Peyer's patch (tissue), 4 donors: Measurements from ENCODE around the gene HDAC4. TPM values are rescaled to one million over a fixed set of nuclear protein-coding genes. Genes with fewer than 3 reads are reported as not detected.

Experiments used
- DNase-seq, 3 donors: peaks; one replicate each; pipeline ENCODE4 v3.0.0-alpha.2; 2017 to 2019
- H3K27ac ChIP-seq, 4 donors: fragments of 200-600 bp; sonication (generic); one replicate each; pipeline ENCODE4 v1.5.1; 2016 to 2019
- H3K27me3 ChIP-seq, 2 donors: fragments of 200-600 bp; sonication (generic); one replicate each; pipeline ENCODE4 v1.5.1; 2019
- H3K36me3 ChIP-seq, 3 donors: fragments of 200-600 bp; sonication (generic); one replicate each; pipeline ENCODE4 v1.5.1; 2016 to 2019
- H3K4me1 ChIP-seq, 4 donors: fragments of 200-600 bp; sonication (generic); one replicate each; pipeline ENCODE4 v1.5.1; 2016 to 2019
- H3K4me3 ChIP-seq, 4 donors: fragments of 200-600 bp; sonication (generic); 1 replicate in 3 of 4; 2 replicates in 1 of 4; pipeline ENCODE4 v1.5.1; 2016 to 2019; ENCODE audit warnings: mild to moderate bottlenecking in 1 of 4
- H3K9me3 ChIP-seq, 4 donors: fragments of 200-600 bp; sonication (generic); one replicate each; pipeline ENCODE4 v1.5.1; 2016 to 2019; ENCODE audit warnings: mild to moderate bottlenecking in 1 of 4
- POLR2A ChIP-seq, 2 donors: fragments of 450-650 bp; IDR thresholded peaks; one replicate each; pipeline ENCODE4 v1.5.1; 2017; ENCODE audit warnings: antibody characterized with exemption in 2 of 2, mild to moderate bottlenecking in 2 of 2, moderate library complexity in 2 of 2
- total RNA-seq, 4 donors: library from RNA; depleted of rRNA; stranded (reverse); fragments of >200 nt; gene quantifications; one replicate each; pipeline ENCODE4 v1.1.0, GENCODE V29; 2016
- TF ChIP-seq, protein P1 (sequence below), 6 experiments: fragments of 450-650 bp in 4 of 6; fragments of 200-600 bp in 2 of 6; sonication (generic) in 1 of 6; IDR thresholded peaks; one replicate each; pipeline ENCODE4 v1.5.1; 2017 to 2019; ENCODE audit warnings: antibody characterized with exemption in 6 of 6, mild to moderate bottlenecking in 3 of 6, moderate library complexity in 1 of 6

The HDAC4 gene
- total RNA-seq, 4 donors from 2014 or later: 28.9 to 198 (median 102) TPM

DNA sequence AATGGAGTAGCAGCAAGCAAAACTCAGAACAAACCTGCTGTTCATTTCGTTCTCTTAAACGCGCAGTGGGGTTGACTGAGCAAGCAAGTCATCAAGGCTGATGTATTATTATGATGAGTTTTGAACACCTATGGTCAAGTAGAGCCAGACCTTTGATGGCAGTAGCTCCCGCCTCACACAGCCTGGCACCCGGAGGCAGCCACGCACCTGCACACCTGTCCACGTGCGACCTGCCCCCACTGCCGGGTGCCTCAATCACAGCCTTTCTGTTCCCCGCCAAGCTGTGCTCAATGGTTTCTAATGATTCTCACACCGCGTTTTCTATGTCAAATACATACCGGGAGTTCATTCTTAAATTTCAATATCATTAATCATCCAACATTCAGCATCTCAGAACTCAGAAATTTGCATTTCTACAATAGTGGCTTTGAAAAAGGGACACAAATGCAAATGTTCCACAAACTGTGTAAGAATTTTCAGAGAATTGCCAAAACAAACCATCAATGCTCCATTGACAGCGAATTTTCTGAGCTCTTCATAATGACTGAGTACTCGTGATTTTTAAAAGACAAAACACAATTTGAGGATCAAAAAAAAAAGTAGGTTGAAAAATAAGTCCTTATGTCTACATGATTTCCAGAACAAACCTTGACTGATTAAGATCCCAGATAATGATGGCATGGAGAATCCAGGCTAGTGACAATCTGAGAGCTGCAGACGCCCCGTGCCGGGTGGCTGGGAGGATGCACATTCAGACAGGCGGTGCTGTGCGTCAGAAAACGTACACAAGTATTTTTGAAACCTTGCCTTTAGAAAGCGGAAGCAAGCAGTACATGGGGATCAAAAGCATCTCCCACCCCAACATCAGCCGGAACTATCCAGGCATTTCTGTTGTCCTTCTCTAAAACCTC lies 56.6 kb downstream of the HDAC4 start:
- Histone ChIP-seq H3K27me3 (no peaks in the 10 kb centered on the region), H3K4me3 (no peak overlapping the region), H3K36me3 (no peaks in the 10 kb centered on the region), H3K27ac (no peak overlapping the region), H3K9me3 (no peaks in the 10 kb centered on the region), H3K4me1 (peaks cover 0 to 17% (median 0%) of the 10 kb centered on the region in 4 donors)
- DNase-seq: no peak
- TF ChIP-seq, protein P1, sequence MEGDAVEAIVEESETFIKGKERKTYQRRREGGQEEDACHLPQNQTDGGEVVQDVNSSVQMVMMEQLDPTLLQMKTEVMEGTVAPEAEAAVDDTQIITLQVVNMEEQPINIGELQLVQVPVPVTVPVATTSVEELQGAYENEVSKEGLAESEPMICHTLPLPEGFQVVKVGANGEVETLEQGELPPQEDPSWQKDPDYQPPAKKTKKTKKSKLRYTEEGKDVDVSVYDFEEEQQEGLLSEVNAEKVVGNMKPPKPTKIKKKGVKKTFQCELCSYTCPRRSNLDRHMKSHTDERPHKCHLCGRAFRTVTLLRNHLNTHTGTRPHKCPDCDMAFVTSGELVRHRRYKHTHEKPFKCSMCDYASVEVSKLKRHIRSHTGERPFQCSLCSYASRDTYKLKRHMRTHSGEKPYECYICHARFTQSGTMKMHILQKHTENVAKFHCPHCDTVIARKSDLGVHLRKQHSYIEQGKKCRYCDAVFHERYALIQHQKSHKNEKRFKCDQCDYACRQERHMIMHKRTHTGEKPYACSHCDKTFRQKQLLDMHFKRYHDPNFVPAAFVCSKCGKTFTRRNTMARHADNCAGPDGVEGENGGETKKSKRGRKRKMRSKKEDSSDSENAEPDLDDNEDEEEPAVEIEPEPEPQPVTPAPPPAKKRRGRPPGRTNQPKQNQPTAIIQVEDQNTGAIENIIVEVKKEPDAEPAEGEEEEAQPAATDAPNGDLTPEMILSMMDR (IDR thresholded peaks at IDR 0.05): no peak
- no peak for TF ChIP-seq POLR2A (IDR thresholded peaks at IDR 0.05)

DNA sequence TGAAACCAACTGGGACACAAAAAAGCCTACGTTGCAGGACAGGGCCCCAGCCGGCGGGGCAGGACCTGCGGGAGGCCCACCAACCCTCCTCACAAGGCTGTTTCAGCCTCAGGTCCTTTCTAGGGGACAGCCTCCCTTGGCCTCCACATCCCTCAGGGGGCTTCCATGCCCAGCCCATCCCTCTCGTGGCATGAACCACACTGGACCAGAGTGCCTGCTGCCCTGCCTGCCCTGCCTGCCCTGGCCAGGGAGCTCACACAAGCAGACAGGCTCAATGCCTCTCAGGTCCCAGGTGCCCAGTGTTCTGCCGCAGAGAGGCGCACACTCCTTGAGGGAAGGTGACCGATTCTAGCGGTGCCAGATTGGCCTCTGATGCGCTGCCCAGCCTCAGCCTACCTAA lies 57.4 kb downstream of the HDAC4 start:
- Histone ChIP-seq H3K4me3 (no peak overlapping the region), H3K9me3 (no peaks in the 10 kb centered on the region), H3K36me3 (no peaks in the 10 kb centered on the region), H3K27ac (no peak overlapping the region), H3K27me3 (no peaks in the 10 kb centered on the region), H3K4me1 (peaks cover 0 to 11% (median 0%) of the 10 kb centered on the region in 4 donors)
- DNase-seq: peak in 1 of 3 donors; percentile 36
- TF ChIP-seq, protein P1 (IDR thresholded peaks at IDR 0.05): no peak
- no peak for TF ChIP-seq POLR2A (IDR thresholded peaks at IDR 0.05)

DNA sequence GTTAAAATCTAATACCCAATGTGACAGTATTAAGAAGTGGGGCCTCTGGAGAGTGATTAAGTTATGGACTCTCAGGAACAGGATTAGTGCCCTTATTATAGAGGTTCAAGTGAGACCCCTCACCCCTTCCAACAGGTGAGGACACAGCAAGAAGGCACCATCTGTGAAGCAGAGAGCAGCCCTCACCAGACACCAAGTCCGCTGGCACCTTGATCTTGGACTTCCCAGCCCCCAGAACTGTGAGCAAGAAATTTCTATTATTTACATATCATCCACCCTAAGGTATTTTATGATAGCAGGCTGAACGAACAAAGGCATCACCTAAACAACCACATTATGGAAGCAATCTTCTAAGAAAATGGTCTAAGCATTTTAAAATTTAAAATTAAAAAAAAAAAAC lies 59.0 kb downstream of the HDAC4 start:
- DNase-seq: no peak

DNA sequence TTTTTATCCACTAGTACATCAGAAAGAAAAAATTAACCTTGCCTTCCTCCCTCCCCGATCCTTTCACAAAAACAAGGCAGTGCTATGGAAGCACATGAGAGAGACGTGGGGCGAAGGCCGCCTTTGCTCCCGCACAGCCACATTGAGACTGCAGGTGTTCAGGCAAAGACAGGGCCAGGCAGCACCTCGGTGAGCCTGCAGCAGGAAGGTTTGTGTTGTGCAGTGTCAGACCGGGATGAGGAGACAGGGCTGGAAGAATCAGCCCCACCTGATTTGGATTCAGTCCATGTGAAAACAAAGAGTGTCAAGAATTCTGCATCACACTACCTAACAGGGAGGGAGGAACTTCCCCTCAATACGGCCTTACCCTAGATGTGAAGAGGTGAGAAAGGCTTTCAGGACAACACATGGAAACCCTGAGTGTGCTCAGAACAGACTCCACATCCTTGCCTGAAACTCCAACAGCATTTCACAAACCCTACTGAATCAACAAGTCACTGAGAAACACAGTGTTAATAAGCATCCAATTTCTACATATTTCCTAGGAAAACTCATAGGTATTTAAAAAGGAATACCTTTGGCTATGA lies 59.6 kb downstream of the HDAC4 start:
- TF ChIP-seq, protein P1 (IDR thresholded peaks at IDR 0.05): no peak
- no peak for TF ChIP-seq POLR2A (IDR thresholded peaks at IDR 0.05)
- peaks cover 0 to 5% (median 0%) of the 10 kb centered on the region in 4 donors for H3K4me1 ChIP-seq
- H3K36me3 ChIP-seq: no peaks in the 10 kb centered on the region
- H3K9me3 ChIP-seq: no peaks in the 10 kb centered on the region
- H3K4me3 ChIP-seq: no peak overlapping the region
- no peak for DNase-seq
- H3K27me3 ChIP-seq: no peaks in the 10 kb centered on the region
- H3K27ac ChIP-seq: no peak overlapping the region

More for the DNA sequence above, 59.0 kb downstream of the HDAC4 start:
- Histone ChIP-seq H3K9me3 (no peaks in the 10 kb centered on the region), H3K4me1 (peaks cover 0 to 5% (median 0%) of the 10 kb centered on the region in 4 donors), H3K27me3 (no peaks in the 10 kb centered on the region), H3K4me3 (no peak overlapping the region), H3K27ac (no peak overlapping the region), H3K36me3 (no peaks in the 10 kb centered on the region)
- TF ChIP-seq, protein P1 (IDR thresholded peaks at IDR 0.05): no peak
- TF ChIP-seq POLR2A (IDR thresholded peaks at IDR 0.05): no peak

DNA sequence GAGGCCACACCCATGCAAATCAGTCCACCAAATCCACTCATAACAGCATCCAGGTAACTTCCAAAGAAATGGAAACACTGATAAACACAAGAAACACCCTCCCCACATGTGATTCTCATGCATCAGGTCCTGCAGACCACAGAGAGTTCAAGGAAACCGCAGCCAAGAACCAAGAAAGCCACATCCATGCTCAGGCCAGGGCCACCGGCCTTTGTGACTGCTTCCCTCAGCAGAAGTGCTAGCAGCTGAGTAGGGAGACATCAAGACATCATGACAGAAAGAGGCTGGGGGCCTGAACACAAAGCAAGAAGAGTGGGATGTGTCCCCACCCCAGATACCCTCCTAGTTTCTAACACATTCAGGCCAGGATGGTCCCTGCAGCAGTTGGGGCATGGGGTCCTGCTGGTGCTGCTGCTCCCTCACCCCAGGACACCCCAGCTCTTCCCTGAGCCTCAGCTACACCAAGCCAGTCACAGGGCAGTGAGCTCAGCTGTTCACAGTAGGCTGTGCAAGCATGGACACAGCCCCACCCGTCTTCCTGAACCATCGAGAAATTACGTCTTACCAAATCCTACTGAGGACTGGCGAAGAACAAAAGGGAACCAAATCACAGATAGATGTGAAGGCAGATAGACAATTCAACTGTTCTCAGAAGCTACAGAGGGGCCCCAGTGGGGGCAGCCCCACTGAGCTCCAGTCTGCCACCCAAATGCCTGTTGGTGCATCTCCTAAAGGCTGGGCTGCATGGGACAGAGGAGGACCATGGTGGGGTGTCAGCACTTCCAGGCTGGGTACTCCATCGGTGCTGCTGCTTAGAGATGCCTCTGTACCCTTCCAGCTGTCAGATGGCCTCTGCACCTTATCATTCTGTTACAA lies 60.9 kb downstream of the HDAC4 start:
- TF ChIP-seq POLR2A (IDR thresholded peaks at IDR 0.05): no peak
- TF ChIP-seq, protein P1 (IDR thresholded peaks at IDR 0.05): no peak
- no peaks in the 10 kb centered on the region for H3K9me3 ChIP-seq
- H3K4me3 ChIP-seq: no peak overlapping the region
- H3K36me3 ChIP-seq: no peaks in the 10 kb centered on the region
- DNase-seq: peak in 1 of 3 donors; percentile 53
- H3K4me1 ChIP-seq: peaks cover 0 to 5% (median 0%) of the 10 kb centered on the region in 4 donors
- no peak overlapping the region for H3K27ac ChIP-seq
- no peaks in the 10 kb centered on the region for H3K27me3 ChIP-seq
